Fibroblast of upper back skin (primary cell): ENCODE results near the gene SOX13.

ENCODE experiments used
- DNase-seq: peaks from one replicate; pipeline ENCODE4 v3.0.0-alpha.2; 2013

Gene SOX13

GRCh38 chr1:204065174-204065985 lies 7.5 kb upstream of the SOX13 start:
- DNase-seq, result no peak

GRCh38 chr1:204065986-204066300 lies 7.0 kb upstream of the SOX13 start:
- no peak for DNase-seq

- DNase-seq, result no peak
Measured at GRCh38 chr1:204067935-204068334, 5.0 kb upstream of the SOX13 start.

- no peak for DNase-seq
Measured at GRCh38 chr1:204069887-204070286, 3.0 kb upstream of the SOX13 start.

- DNase-seq, result no peak
Measured at GRCh38 chr1:204070895-204071294, 2.0 kb upstream of the SOX13 start.

- DNase-seq, result no peak
Measured at GRCh38 chr1:204073837-204074273, 940 bp downstream of the SOX13 start.

GRCh38 chr1:204074274-204075138 lies 1.6 kb downstream of the SOX13 start:
- peak; percentile 53 for DNase-seq

GRCh38 chr1:204075139-204075521 lies 2.2 kb downstream of the SOX13 start:
- no peak for DNase-seq

- no peak for DNase-seq
Measured at GRCh38 chr1:204075890-204076846, 3.3 kb downstream of the SOX13 start.

GRCh38 chr1:204076891-204077290 lies 4.0 kb downstream of the SOX13 start:
- DNase-seq, result no peak

GRCh38 chr1:204077979-204078696 lies 5.2 kb downstream of the SOX13 start:
- no peak for DNase-seq

GRCh38 chr1:204079608-204079999 lies 6.7 kb downstream of the SOX13 start:
- no peak for DNase-seq

- DNase-seq, result peak; percentile 94
Measured at GRCh38 chr1:204080163-204080903, 7.4 kb downstream of the SOX13 start.

- DNase-seq, result no peak
Measured at GRCh38 chr1:204081164-204081790, 8.4 kb downstream of the SOX13 start.

- no peak for DNase-seq
Measured at GRCh38 chr1:204081791-204082513, 9.0 kb downstream of the SOX13 start.

- no peak for DNase-seq
Measured at GRCh38 chr1:204083491-204083890, 10.6 kb downstream of the SOX13 start.

GRCh38 chr1:204084247-204084772 lies 11.4 kb downstream of the SOX13 start:
- DNase-seq, result no peak

GRCh38 chr1:204085876-204086275 lies 13.0 kb downstream of the SOX13 start:
- DNase-seq, result no peak

GRCh38 chr1:204087181-204087892 lies 14.4 kb downstream of the SOX13 start:
- no peak for DNase-seq
